HEK293 (cell line): ENCODE measurements around the gene TRAFD1.

Source experiments
- CTCF ChIA-PET: fragments of 350-600 bp; formaldehyde crosslinking; extraction: SDS; loops from one replicate; lab custom pipeline; 2021; ENCODE audit warnings: antibody characterized with exemption; lab: Yijun Ruan, JAX
- POLR2A ChIA-PET: fragments of 300-600 bp; formaldehyde crosslinking; extraction: SDS; loops from one replicate; lab custom pipeline; 2020; ENCODE audit warnings: antibody characterized with exemption, inconsistent platforms; lab: Yijun Ruan, JAX
- H3K27ac ChIP-seq: fragments of 200-500 bp; sonication (Bioruptor generic); 2 replicates; pipeline ENCODE4 v1.5.1; 2014; ENCODE audit warnings: low read depth, low read length, control low read depth, inconsistent platforms; ENCODE audit errors: extremely low read depth
- H3K36me3 ChIP-seq, 2 experiments: fragments of 200-500 bp in 1 of 2; sonication (Bioruptor generic) in 1 of 2; 1 replicate in 1 of 2; 2 replicates in 1 of 2; pipeline ENCODE4 v1.5.1; 2014 to 2017; ENCODE audit warnings: inconsistent platforms in 2 of 2, low read length in 2 of 2; ENCODE audit not compliant: control insufficient read depth in 2 of 2, insufficient read depth in 1 of 2
- H3K4me1 ChIP-seq: fragments of 200-500 bp; sonication (Bioruptor generic); 2 replicates; pipeline ENCODE4 v1.5.1; 2014; ENCODE audit warnings: mild to moderate bottlenecking, low read length, inconsistent platforms; ENCODE audit not compliant: control insufficient read depth, insufficient read depth
- H3K4me3 ChIP-seq: 2 replicates; pipeline ENCODE4 v1.5.1; 2011; ENCODE audit warnings: low read depth, mild to moderate bottlenecking, control low read depth, low read length, moderate library complexity
- H3K9me3 ChIP-seq: fragments of 200-500 bp; sonication (Bioruptor generic); 2 replicates; pipeline ENCODE4 v1.5.1; 2014; ENCODE audit warnings: low read depth, low read length, inconsistent platforms; ENCODE audit not compliant: control insufficient read depth, insufficient read depth
- BCL11A ChIP-seq: fragments of 450-650 bp; formaldehyde crosslinking; IDR thresholded peaks from 2 replicates; pipeline ENCODE4 v1.5.1; 2016; ENCODE audit warnings: low read depth, missing biosample characterization, missing genetic modification characterization
- GLI2 ChIP-seq: fragments of 450-650 bp; formaldehyde crosslinking; IDR thresholded peaks from 2 replicates; pipeline ENCODE4; 2017; ENCODE audit warnings: missing biosample characterization, missing genetic modification characterization, low read depth, borderline replicate concordance
- HOXC10 ChIP-seq: sonication (generic); formaldehyde crosslinking; IDR thresholded peaks from 2 replicates; pipeline ENCODE4 v1.8.1; 2023; ENCODE audit warnings: mild to moderate bottlenecking, missing genetic modification reagents
- MEIS1 ChIP-seq: sonication (generic); formaldehyde crosslinking; IDR thresholded peaks from 2 replicates; pipeline ENCODE4 v1.8.1; 2022; ENCODE audit warnings: missing genetic modification reagents, mild to moderate bottlenecking, borderline replicate concordance
- SP3 ChIP-seq: fragments of 450-650 bp; formaldehyde crosslinking; IDR thresholded peaks from 2 replicates; pipeline ENCODE4 v1.5.1; 2016; ENCODE audit warnings: missing biosample characterization, missing genetic modification characterization
- SP7 ChIP-seq: fragments of 450-650 bp; formaldehyde crosslinking; IDR thresholded peaks from 2 replicates; pipeline ENCODE4 v1.5.1; 2016; ENCODE audit warnings: missing biosample characterization, missing genetic modification characterization
- TRIM28 ChIP-seq: IDR thresholded peaks from 2 replicates; pipeline ENCODE4 v1.6.1; 2011; ENCODE audit warnings: low read length, control low read depth, borderline replicate concordance
- ZBTB1 ChIP-seq: fragments of 450-650 bp; formaldehyde crosslinking; IDR thresholded peaks from 2 replicates; pipeline ENCODE4 v1.5.1; 2016; ENCODE audit warnings: missing biosample characterization, missing genetic modification characterization
- ZNF155 ChIP-seq: fragments of 450-650 bp; formaldehyde crosslinking; IDR thresholded peaks from 2 replicates; pipeline ENCODE4 v1.5.1; 2016; ENCODE audit warnings: missing biosample characterization, missing genetic modification characterization
- ZNF23 ChIP-seq: fragments of 450-650 bp; formaldehyde crosslinking; IDR thresholded peaks from 2 replicates; pipeline ENCODE4 v1.5.1; 2016; ENCODE audit warnings: missing biosample characterization, missing genetic modification characterization, borderline replicate concordance
- ZNF248 ChIP-seq: fragments of 450-650 bp; formaldehyde crosslinking; IDR thresholded peaks from 2 replicates; pipeline ENCODE4 v1.5.1; 2017; ENCODE audit warnings: missing biosample characterization, missing genetic modification characterization
- ZNF350 ChIP-seq: fragments of 450-650 bp; formaldehyde crosslinking; IDR thresholded peaks from 2 replicates; pipeline ENCODE4 v1.5.0; 2017; ENCODE audit warnings: missing biosample characterization, mild to moderate bottlenecking, missing genetic modification characterization
- ZNF366 ChIP-seq: fragments of 450-650 bp; formaldehyde crosslinking; conservative IDR thresholded peaks from 2 replicates; pipeline ENCODE4 v1.5.1; 2016; ENCODE audit warnings: missing biosample characterization, missing genetic modification characterization
- ZNF391 ChIP-seq: fragments of 450-650 bp; formaldehyde crosslinking; IDR thresholded peaks from 2 replicates; pipeline ENCODE4 v1.5.1; 2016; ENCODE audit warnings: low read depth, missing biosample characterization, missing genetic modification characterization, borderline replicate concordance
- ZNF571 ChIP-seq: fragments of 450-650 bp; formaldehyde crosslinking; IDR thresholded peaks from 2 replicates; pipeline ENCODE4 v1.5.0; 2017; ENCODE audit warnings: missing biosample characterization, missing genetic modification characterization
- ZNF624 ChIP-seq: fragments of 450-650 bp; formaldehyde crosslinking; IDR thresholded peaks from 2 replicates; pipeline ENCODE4 v1.5.1; 2017; ENCODE audit warnings: missing biosample characterization, missing genetic modification characterization
- ZNF658 ChIP-seq: fragments of 450-650 bp; formaldehyde crosslinking; IDR thresholded peaks from 2 replicates; pipeline ENCODE4; 2016; ENCODE audit warnings: missing biosample characterization, missing genetic modification characterization
- ZNF677 ChIP-seq: fragments of 450-650 bp; IDR thresholded peaks from 2 replicates; pipeline ENCODE4 v1.5.0; 2018; ENCODE audit warnings: missing biosample characterization, mild to moderate bottlenecking, missing genetic modification characterization, moderate library complexity
- ZNF707 ChIP-seq: fragments of 450-650 bp; formaldehyde crosslinking; IDR thresholded peaks from 2 replicates; pipeline ENCODE4 v1.5.1; 2016; ENCODE audit warnings: missing biosample characterization, missing genetic modification characterization
- ZNF76 ChIP-seq: fragments of 450-650 bp; formaldehyde crosslinking; IDR thresholded peaks from 2 replicates; pipeline ENCODE4; 2016; ENCODE audit warnings: low read depth, missing biosample characterization, missing genetic modification characterization, borderline replicate concordance
- ZNF776 ChIP-seq: fragments of 450-650 bp; formaldehyde crosslinking; IDR thresholded peaks from 2 replicates; pipeline ENCODE4 v1.5.0; 2017; ENCODE audit warnings: missing biosample characterization, missing genetic modification characterization, borderline replicate concordance
- ZNF791 ChIP-seq: fragments of 450-650 bp; formaldehyde crosslinking; IDR thresholded peaks from 2 replicates; pipeline ENCODE4 v1.5.1; 2016; ENCODE audit warnings: missing biosample characterization, missing genetic modification characterization
- ZSCAN16 ChIP-seq: fragments of 450-650 bp; formaldehyde crosslinking; IDR thresholded peaks from 2 replicates; pipeline ENCODE4 v1.5.1; 2016; ENCODE audit warnings: missing biosample characterization, missing genetic modification characterization
- ZSCAN23 ChIP-seq: fragments of 450-650 bp; formaldehyde crosslinking; IDR thresholded peaks from 2 replicates; pipeline ENCODE4 v1.5.1; 2016; ENCODE audit warnings: missing biosample characterization, missing genetic modification characterization
- ZXDB ChIP-seq: fragments of 450-650 bp; formaldehyde crosslinking; IDR thresholded peaks from 2 replicates; pipeline ENCODE4 v1.5.1; 2016; ENCODE audit warnings: missing biosample characterization, missing genetic modification characterization
- TF ChIP-seq, protein P1 (sequence below): fragments of 450-650 bp; formaldehyde crosslinking; IDR thresholded peaks from 2 replicates; pipeline ENCODE4 v1.5.1; 2016; ENCODE audit warnings: missing biosample characterization, missing genetic modification characterization
- TF ChIP-seq, protein P2 (sequence below): fragments of 450-650 bp; formaldehyde crosslinking; IDR thresholded peaks from 2 replicates; pipeline ENCODE4 v1.5.1; 2016; ENCODE audit warnings: missing biosample characterization, missing genetic modification characterization, low read depth
- TF ChIP-seq, protein P3 (sequence below): fragments of 450-650 bp; formaldehyde crosslinking; IDR thresholded peaks from 2 replicates; pipeline ENCODE4 v1.5.1; 2016; ENCODE audit warnings: missing biosample characterization, missing genetic modification characterization
- TF ChIP-seq, protein P4 (sequence below): fragments of 450-650 bp; formaldehyde crosslinking; IDR thresholded peaks from 2 replicates; pipeline ENCODE4 v1.5.1; 2017; ENCODE audit warnings: missing biosample characterization, missing genetic modification characterization

TRAFD1 gene

DNA sequence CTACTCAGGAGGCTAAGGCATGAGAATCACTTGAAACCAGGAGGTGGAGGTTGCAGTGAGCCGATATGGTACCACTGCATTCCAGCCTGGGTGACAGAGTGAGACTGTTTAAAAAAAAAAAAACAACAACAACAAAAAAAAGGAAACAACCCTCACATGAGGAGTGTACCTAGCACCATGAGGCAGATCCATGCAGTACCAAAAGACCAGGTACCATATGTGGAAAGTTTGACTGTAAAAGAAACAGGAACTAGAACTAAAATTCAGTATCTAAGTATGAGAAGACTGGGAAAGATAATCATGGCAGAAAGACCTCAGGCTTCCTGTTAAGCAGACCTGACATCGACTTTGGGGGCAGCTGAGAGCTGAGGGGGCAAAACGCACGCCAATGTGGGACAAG lies 55.1 kb downstream of the TRAFD1 start:
- no peak for TF ChIP-seq ZNF350 (tag by site-specific recombination)
- TF ChIP-seq TRIM28 = no peak
- TF ChIP-seq ZNF23 (tag by site-specific recombination) = no peak
- TF ChIP-seq ZNF707 (tag by site-specific recombination) = no peak
- no peak for TF ChIP-seq ZNF366
- TF ChIP-seq, protein P1, sequence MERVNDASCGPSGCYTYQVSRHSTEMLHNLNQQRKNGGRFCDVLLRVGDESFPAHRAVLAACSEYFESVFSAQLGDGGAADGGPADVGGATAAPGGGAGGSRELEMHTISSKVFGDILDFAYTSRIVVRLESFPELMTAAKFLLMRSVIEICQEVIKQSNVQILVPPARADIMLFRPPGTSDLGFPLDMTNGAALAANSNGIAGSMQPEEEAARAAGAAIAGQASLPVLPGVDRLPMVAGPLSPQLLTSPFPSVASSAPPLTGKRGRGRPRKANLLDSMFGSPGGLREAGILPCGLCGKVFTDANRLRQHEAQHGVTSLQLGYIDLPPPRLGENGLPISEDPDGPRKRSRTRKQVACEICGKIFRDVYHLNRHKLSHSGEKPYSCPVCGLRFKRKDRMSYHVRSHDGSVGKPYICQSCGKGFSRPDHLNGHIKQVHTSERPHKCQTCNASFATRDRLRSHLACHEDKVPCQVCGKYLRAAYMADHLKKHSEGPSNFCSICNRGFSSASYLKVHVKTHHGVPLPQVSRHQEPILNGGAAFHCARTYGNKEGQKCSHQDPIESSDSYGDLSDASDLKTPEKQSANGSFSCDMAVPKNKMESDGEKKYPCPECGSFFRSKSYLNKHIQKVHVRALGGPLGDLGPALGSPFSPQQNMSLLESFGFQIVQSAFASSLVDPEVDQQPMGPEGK (tag by site-specific recombination) = no peak
- TF ChIP-seq, protein P2, sequence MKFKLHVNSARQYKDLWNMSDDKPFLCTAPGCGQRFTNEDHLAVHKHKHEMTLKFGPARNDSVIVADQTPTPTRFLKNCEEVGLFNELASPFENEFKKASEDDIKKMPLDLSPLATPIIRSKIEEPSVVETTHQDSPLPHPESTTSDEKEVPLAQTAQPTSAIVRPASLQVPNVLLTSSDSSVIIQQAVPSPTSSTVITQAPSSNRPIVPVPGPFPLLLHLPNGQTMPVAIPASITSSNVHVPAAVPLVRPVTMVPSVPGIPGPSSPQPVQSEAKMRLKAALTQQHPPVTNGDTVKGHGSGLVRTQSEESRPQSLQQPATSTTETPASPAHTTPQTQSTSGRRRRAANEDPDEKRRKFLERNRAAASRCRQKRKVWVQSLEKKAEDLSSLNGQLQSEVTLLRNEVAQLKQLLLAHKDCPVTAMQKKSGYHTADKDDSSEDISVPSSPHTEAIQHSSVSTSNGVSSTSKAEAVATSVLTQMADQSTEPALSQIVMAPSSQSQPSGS (tag by site-specific recombination) = no peak
- TF ChIP-seq, protein P3, sequence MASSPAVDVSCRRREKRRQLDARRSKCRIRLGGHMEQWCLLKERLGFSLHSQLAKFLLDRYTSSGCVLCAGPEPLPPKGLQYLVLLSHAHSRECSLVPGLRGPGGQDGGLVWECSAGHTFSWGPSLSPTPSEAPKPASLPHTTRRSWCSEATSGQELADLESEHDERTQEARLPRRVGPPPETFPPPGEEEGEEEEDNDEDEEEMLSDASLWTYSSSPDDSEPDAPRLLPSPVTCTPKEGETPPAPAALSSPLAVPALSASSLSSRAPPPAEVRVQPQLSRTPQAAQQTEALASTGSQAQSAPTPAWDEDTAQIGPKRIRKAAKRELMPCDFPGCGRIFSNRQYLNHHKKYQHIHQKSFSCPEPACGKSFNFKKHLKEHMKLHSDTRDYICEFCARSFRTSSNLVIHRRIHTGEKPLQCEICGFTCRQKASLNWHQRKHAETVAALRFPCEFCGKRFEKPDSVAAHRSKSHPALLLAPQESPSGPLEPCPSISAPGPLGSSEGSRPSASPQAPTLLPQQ = no peak
- no peak for TF ChIP-seq ZNF248
- no peak for TF ChIP-seq BCL11A (tag by site-specific recombination)
- TF ChIP-seq ZNF571 = no peak
- no peak for TF ChIP-seq ZNF155 (tag by site-specific recombination)
- no peak for TF ChIP-seq MEIS1 (CRISPR knock-in tag)
- TF ChIP-seq ZNF624 (tag by site-specific recombination) = no peak
- TF ChIP-seq, all 188 proteins: peak for 0
- ChIA-PET POLR2A (no interaction called here), CTCF (interaction anchor here (1.1 kb wide), 1 partner anchor 17 kb away, joined by 3 read pairs; no protein-coding TSS in a partner anchor)
- Histone ChIP-seq H3K4me1 (no peaks in the 10 kb centered on the region), H3K9me3 (no peaks in the 10 kb centered on the region), H3K27ac (no peak overlapping the region), H3K36me3 (peaks cover 10 to 86% of the 10 kb centered on the region in 2 experiments; a peak in 2 of 3 replicates), H3K4me3 (no peak overlapping the region)

DNA sequence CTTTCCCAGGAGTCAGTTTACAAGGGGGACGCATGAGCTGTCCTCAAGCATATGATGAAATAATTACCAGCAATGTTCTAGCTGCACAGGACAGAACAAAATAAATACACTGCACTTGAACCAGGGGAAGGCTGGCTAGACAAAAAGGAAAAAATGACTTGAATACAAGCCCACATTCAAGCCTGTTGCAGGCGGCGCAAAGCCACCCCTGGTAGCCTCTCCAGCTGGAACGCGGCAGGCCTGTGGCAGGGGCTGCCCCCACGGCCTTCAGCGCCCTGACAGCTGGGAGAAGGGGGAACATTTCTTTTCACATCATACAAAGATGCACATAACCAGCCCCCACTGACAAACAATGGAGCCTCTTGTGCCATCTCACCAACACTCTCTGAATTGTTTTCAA lies 57.1 kb downstream of the TRAFD1 start:
- H3K4me3 ChIP-seq = no peak overlapping the region
- H3K9me3 ChIP-seq = no peaks in the 10 kb centered on the region
- no peak overlapping the region for H3K27ac ChIP-seq
- CTCF ChIA-PET = interaction anchor here (0.6 to 1.7 kb wide), 4 partner anchors 16 to 238 kb away, joined by 3 to 5 read pairs (median 4); no protein-coding TSS in a partner anchor
- H3K36me3 ChIP-seq = peaks cover 19 to 76% of the 10 kb centered on the region in 2 experiments; a peak in 2 of 3 replicates
- no peaks in the 10 kb centered on the region for H3K4me1 ChIP-seq
- POLR2A ChIA-PET = no interaction called here
- no peak for TF ChIP-seq ZNF391
- TF ChIP-seq, protein P3 = no peak
- no peak for TF ChIP-seq ZSCAN16 (tag by site-specific recombination)
- TF ChIP-seq ZXDB (tag by site-specific recombination) = no peak
- no peak for TF ChIP-seq ZBTB1 (tag by site-specific recombination)
- TF ChIP-seq ZNF76 (tag by site-specific recombination) = no peak
- TF ChIP-seq GLI2 (tag by site-specific recombination) = no peak
- TF ChIP-seq HOXC10 (CRISPR knock-in tag) = no peak
- TF ChIP-seq SP3 (tag by site-specific recombination) = no peak
- no peak for TF ChIP-seq SP7 (tag by site-specific recombination)
- TF ChIP-seq ZNF677 (tag by site-specific recombination) = no peak
- TF ChIP-seq ZNF791 (tag by site-specific recombination) = no peak
- no peak for TF ChIP-seq ZNF776 (tag by site-specific recombination)
- TF ChIP-seq, protein P4, sequence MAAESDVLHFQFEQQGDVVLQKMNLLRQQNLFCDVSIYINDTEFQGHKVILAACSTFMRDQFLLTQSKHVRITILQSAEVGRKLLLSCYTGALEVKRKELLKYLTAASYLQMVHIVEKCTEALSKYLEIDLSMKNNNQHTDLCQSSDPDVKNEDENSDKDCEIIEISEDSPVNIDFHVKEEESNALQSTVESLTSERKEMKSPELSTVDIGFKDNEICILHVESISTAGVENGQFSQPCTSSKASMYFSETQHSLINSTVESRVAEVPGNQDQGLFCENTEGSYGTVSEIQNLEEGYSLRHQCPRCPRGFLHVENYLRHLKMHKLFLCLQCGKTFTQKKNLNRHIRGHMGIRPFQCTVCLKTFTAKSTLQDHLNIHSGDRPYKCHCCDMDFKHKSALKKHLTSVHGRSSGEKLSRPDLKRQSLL (tag by site-specific recombination) = no peak
- no peak for TF ChIP-seq ZSCAN23 (tag by site-specific recombination)
- no peak for TF ChIP-seq ZNF658 (tag by site-specific recombination)
